H1 (cell line): Measurements from ENCODE around the gene CMSS1. TPM values are rescaled to one million over a fixed set of nuclear protein-coding genes. Genes with fewer than 3 reads are reported as not detected.

ENCODE experiments used
- CTCF ChIA-PET: fragments of 300-600 bp; sonication (Branson Sonifier 250); formaldehyde crosslinking; loops from one replicate; lab custom pipeline; 2021; ENCODE audit not compliant: partially characterized antibody; lab: Charles Lee
- POLR2A ChIA-PET: fragments of 300-600 bp; sonication (Branson Sonifier 250); formaldehyde crosslinking; loops from one replicate; lab custom pipeline; 2021; ENCODE audit warnings: inconsistent platforms; ENCODE audit not compliant: partially characterized antibody; lab: Charles Lee
- DNase-seq, 2 experiments: peaks; one replicate each; pipeline versions ENCODE4 v3.0.0 to v3.0.0-alpha.2; 2010 to 2022; ENCODE audit warnings: low spot score in 2 of 2, low read depth in 1 of 2, mixed read lengths in 1 of 2
- FAIRE-seq: peaks from 2 replicates; lab custom pipeline; 2011; peaks lifted over from hg19 to GRCh38; lab: Jason Lieb, UNC
- H2AFZ ChIP-seq: 2 replicates; pipeline ENCODE4 v1.8.1; 2012; ENCODE audit warnings: low read length, inconsistent platforms
- H2AK5ac ChIP-seq: 2 replicates; pipeline ENCODE4 v1.6.1; 2013; ENCODE audit warnings: low read depth, low read length
- H2BK120ac ChIP-seq: replicated peaks from 2 replicates; pipeline ENCODE3; 2013; ENCODE audit warnings: low read depth, low read length, inconsistent platforms
- H2BK12ac ChIP-seq: 2 replicates; pipeline ENCODE4 v1.6.1; 2013; ENCODE audit warnings: low read depth, low read length
- H2BK15ac ChIP-seq: 2 replicates; pipeline ENCODE4 v1.6.1; 2013; ENCODE audit warnings: low read length
- H2BK20ac ChIP-seq: 2 replicates; pipeline ENCODE4 v1.6.1; 2013; ENCODE audit warnings: low read length
- H2BK5ac ChIP-seq: 2 replicates; pipeline ENCODE4 v1.6.1; 2013; ENCODE audit warnings: low read depth, low read length
- H3K14ac ChIP-seq: 2 replicates; pipeline ENCODE4 v1.6.1; 2013; ENCODE audit warnings: inconsistent platforms; ENCODE audit not compliant: insufficient read length
- H3K18ac ChIP-seq: 2 replicates; pipeline ENCODE4 v1.6.1; 2013; ENCODE audit warnings: low read length; ENCODE audit errors: extremely low read depth
- H3K23ac ChIP-seq: 2 replicates; pipeline ENCODE4 v1.6.1; 2013; ENCODE audit warnings: inconsistent platforms; ENCODE audit not compliant: insufficient read length
- H3K23me2 ChIP-seq: 2 replicates; pipeline ENCODE4 v1.6.1; 2013; ENCODE audit warnings: low read depth, low read length
- H3K27ac ChIP-seq: 2 replicates; pipeline ENCODE4 v1.6.1; 2011; ENCODE audit warnings: low read depth, low read length, inconsistent platforms
- H3K27me3 ChIP-seq, 4 experiments: replicated peaks in 1 of 4; 1 replicate in 1 of 4; 2 replicates in 3 of 4; pipeline versions ENCODE4 v1.6.1 to v1.8.1; 2011 to 2013; ENCODE audit warnings: low read length in 3 of 4, mild to moderate bottlenecking in 3 of 4, inconsistent platforms in 2 of 4, mixed read lengths in 2 of 4, moderate library complexity in 1 of 4; ENCODE audit not compliant: control insufficient read depth in 3 of 4, insufficient read depth in 3 of 4; ENCODE audit errors: extremely low read depth in 1 of 4
- H3K36me3 ChIP-seq, 4 experiments: 2 replicates each; pipeline versions ENCODE4 v1.6.1 to v1.8.1; 2011 to 2013; ENCODE audit warnings: mild to moderate bottlenecking in 4 of 4, low read length in 3 of 4, moderate library complexity in 2 of 4, control low read depth in 1 of 4, inconsistent platforms in 1 of 4; ENCODE audit not compliant: insufficient read depth in 4 of 4, control insufficient read depth in 2 of 4
- H3K4ac ChIP-seq: replicated peaks from 2 replicates; pipeline ENCODE3; 2013; ENCODE audit warnings: low read length, low read depth, mixed read lengths, inconsistent platforms; ENCODE audit not compliant: insufficient read length
- H3K4me1 ChIP-seq, 4 experiments: replicated peaks in 1 of 4; 1 replicate in 1 of 4; 2 replicates in 3 of 4; pipeline versions ENCODE4 v1.6.1 to v1.8.1; 2011 to 2013; ENCODE audit warnings: low read length in 3 of 4, inconsistent platforms in 2 of 4, mixed read lengths in 1 of 4; ENCODE audit not compliant: insufficient read depth in 4 of 4, control insufficient read depth in 3 of 4
- H3K4me2 ChIP-seq, 2 experiments: 2 replicates each; pipeline versions ENCODE4 v1.6.1 to v1.8.1; 2011 to 2013; ENCODE audit warnings: low read depth in 2 of 2, low read length in 2 of 2, control low read depth in 1 of 2, inconsistent platforms in 1 of 2, mild to moderate bottlenecking in 1 of 2; ENCODE audit not compliant: insufficient read depth in 1 of 2
- H3K4me3 ChIP-seq, 4 experiments: fragments of 200-600, 300-600 bp in 1 of 4; sonication (generic), shearing (Covaris generic), sonication (Bioruptor Twin) in 1 of 4; 2 replicates each; pipeline versions ENCODE4 v1.5.1 to v1.8.1; 2011 to 2016; ENCODE audit warnings: low read length in 4 of 4, low read depth in 3 of 4, control low read depth in 2 of 4, inconsistent platforms in 2 of 4, mild to moderate bottlenecking in 2 of 4, mixed read lengths in 1 of 4, moderate library complexity in 1 of 4; ENCODE audit not compliant: insufficient read depth in 2 of 4; ENCODE audit errors: extremely low read depth in 1 of 4
- H3K56ac ChIP-seq: replicated peaks from 2 replicates; pipeline ENCODE3; 2013; ENCODE audit warnings: low read depth, mild to moderate bottlenecking, mixed read lengths, low read length, inconsistent platforms; ENCODE audit not compliant: insufficient read length
- H3K79me1 ChIP-seq: 2 replicates; pipeline ENCODE4 v1.6.1; 2013; ENCODE audit warnings: low read depth, low read length, control low read depth
- H3K79me2 ChIP-seq, 2 experiments: 2 replicates each; pipeline versions ENCODE4 v1.6.1 to v1.8.1; 2012 to 2013; ENCODE audit warnings: low read length in 2 of 2, mild to moderate bottlenecking in 2 of 2, inconsistent platforms in 1 of 2; ENCODE audit not compliant: insufficient read depth in 2 of 2, control insufficient read depth in 1 of 2
- H3K9ac ChIP-seq, 4 experiments: replicated peaks in 1 of 4; 1 replicate in 1 of 4; 2 replicates in 3 of 4; pipeline versions ENCODE4 v1.6.1 to v1.8.1; 2011 to 2013; ENCODE audit warnings: low read depth in 3 of 4, low read length in 3 of 4, control low read depth in 2 of 4, mild to moderate bottlenecking in 2 of 4, moderate library complexity in 2 of 4, inconsistent platforms in 1 of 4; ENCODE audit errors: extremely low read depth in 1 of 4
- H3K9me3 ChIP-seq, 2 experiments: 2 replicates each; pipeline versions ENCODE4 v1.6.1 to v1.8.1; 2012 to 2013; ENCODE audit warnings: mild to moderate bottlenecking in 2 of 2, moderate library complexity in 2 of 2, control low read depth in 1 of 2, inconsistent platforms in 1 of 2, low read depth in 1 of 2, low read length in 1 of 2, mixed read lengths in 1 of 2; ENCODE audit not compliant: insufficient read depth in 2 of 2
- H4K20me1 ChIP-seq, 2 experiments: replicated peaks in 1 of 2; 2 replicates each; pipeline versions ENCODE3 to v1.8.1; 2011 to 2013; ENCODE audit warnings: inconsistent platforms in 2 of 2, low read length in 2 of 2, mild to moderate bottlenecking in 1 of 2; ENCODE audit not compliant: insufficient read depth in 2 of 2, control insufficient read depth in 1 of 2
- H4K5ac ChIP-seq: 2 replicates; pipeline ENCODE4 v1.6.1; 2013; ENCODE audit warnings: low read length, low read depth, mixed read lengths, inconsistent platforms; ENCODE audit not compliant: insufficient read length
- H4K8ac ChIP-seq: 2 replicates; pipeline ENCODE4 v1.8.0; 2013; ENCODE audit warnings: mild to moderate bottlenecking, moderate library complexity, low read length, inconsistent platforms; ENCODE audit not compliant: insufficient read depth; ENCODE audit errors: extremely low read depth
- H4K91ac ChIP-seq: replicated peaks from 2 replicates; pipeline ENCODE3; 2013; ENCODE audit warnings: low read length, mixed read lengths, inconsistent platforms; ENCODE audit not compliant: insufficient read length
- ATF3 ChIP-seq: IDR thresholded peaks from 2 replicates; pipeline ENCODE4 v1.6.1; 2011; ENCODE audit warnings: low read depth, mild to moderate bottlenecking, low read length; ENCODE audit not compliant: insufficient read depth
- BRCA1 ChIP-seq: IDR thresholded peaks from 2 replicates; pipeline ENCODE4 v1.6.1; 2012; ENCODE audit warnings: low read depth, low read length, improper control_type of control experiment
- E2F6 ChIP-seq: IDR thresholded peaks from 2 replicates; pipeline ENCODE4 v1.6.1; 2012; ENCODE audit warnings: inconsistent platforms
- GTF2F1 ChIP-seq: IDR thresholded peaks from 2 replicates; pipeline ENCODE4 v1.6.1; 2012; ENCODE audit warnings: low read depth, low read length, improper control_type of control experiment, borderline replicate concordance
- POU5F1 ChIP-seq: IDR thresholded peaks from 2 replicates; pipeline ENCODE4 v1.6.1; 2011; ENCODE audit warnings: low read depth, mild to moderate bottlenecking, low read length, moderate library complexity
- SIX5 ChIP-seq: IDR thresholded peaks from 2 replicates; pipeline ENCODE4 v1.6.1; 2011; ENCODE audit warnings: mild to moderate bottlenecking, low read depth, low read length
- SUZ12 ChIP-seq: fragments of 200-600 bp; sonication (generic); IDR thresholded peaks from 2 replicates; pipeline ENCODE4 v1.6.1; 2012; ENCODE audit warnings: mild to moderate bottlenecking, inconsistent platforms, low read length, moderate library complexity, mixed read lengths
- TAF7 ChIP-seq: optimal IDR thresholded peaks from 2 replicates; pipeline ENCODE3; 2011; ENCODE audit warnings: low read depth, mild to moderate bottlenecking, inconsistent platforms, low read length, moderate library complexity, borderline replicate concordance
- TCF12 ChIP-seq: IDR thresholded peaks from 2 replicates; pipeline ENCODE4 v1.6.1; 2011; ENCODE audit warnings: low read depth, mild to moderate bottlenecking, low read length
- TEAD4 ChIP-seq: IDR thresholded peaks from 2 replicates; pipeline ENCODE4 v1.6.1; 2012; ENCODE audit warnings: low read depth, low read length, inconsistent platforms, mixed read lengths
- WGBS, 2 experiments: shearing (Covaris generic) in 1 of 2; methylation state at CpG; one replicate each; pipeline versions ENCODE4 v1.1.6 to v1.1.7; 2013 to 2015; ENCODE audit warnings: low lambda C conversion rate in 2 of 2, mixed read lengths in 2 of 2, inconsistent platforms in 1 of 2, low coverage in 1 of 2, missing lambda C conversion rate in 1 of 2; ENCODE audit not compliant: insufficient replicate concordance in 2 of 2, insufficient coverage in 1 of 2, insufficient read length in 1 of 2; ENCODE audit errors: extremely low coverage in 1 of 2, missing lambda C conversion rate in 1 of 2; 5-methylcytosine and 5-hydroxymethylcytosine counted together
- polyA plus RNA-seq, 7 experiments: library from polyadenylated mRNA; depleted of rRNA in 3 of 7; stranded (reverse) in 5 of 7; unstranded in 2 of 7; fragments of >200 nt in 5 of 7; fragments of 200-250 nt in 2 of 7; gene quantifications; 1 replicate in 5 of 7; 2 replicates in 1 of 7; 4 replicates in 1 of 7; pipeline versions ENCODE4 v1.2.1 to v1.2.3, GENCODE V29; 2011 to 2013; ENCODE audit warnings: missing spikeins in 2 of 7, mixed read lengths in 2 of 7
- total RNA-seq: library from RNA; stranded (reverse); fragmentation: NEBNext Ultra II Directional; extraction: Animal tissue kit (Norgen Biotek cat#: 25700); gene quantifications from 2 replicates; pipeline ENCODE4 v1.2.1, GENCODE V29; 2021

The CMSS1 gene
- total and polyA plus RNA-seq, 2 of the 8 experiments (the other 6 are each of a cell fraction or from before 2014, with no cell fraction given): 15.2 to 75.1 TPM

- Histone ChIP-seq H3K27ac (no peak overlapping the region), H4K20me1 (no peaks in the 10 kb centered on the region), H3K4me3 (no peak overlapping the region), H4K5ac (no peak overlapping the region), H2AFZ (no peak overlapping the region), H2BK15ac (no peak overlapping the region), H2BK20ac (no peak overlapping the region), H4K91ac (no peak overlapping the region), H3K56ac (no peak overlapping the region), H3K36me3 (peaks cover 0 to 20% (median 8%) of the 10 kb centered on the region in 4 experiments; a peak in 5 of 8 replicates), H3K4me1 (no peaks in the 10 kb centered on the region), H3K79me2 (no peaks in the 10 kb centered on the region), H2BK5ac (no peak overlapping the region), H3K23ac (no peak overlapping the region), H2AK5ac (no peak overlapping the region), H2BK12ac (no peak overlapping the region), H3K9ac (no peak overlapping the region), H2BK120ac (no peak overlapping the region), H3K14ac (no peak overlapping the region), H3K27me3 (no peaks in the 10 kb centered on the region), H3K4ac (no peak overlapping the region), H3K23me2 (no peaks in the 10 kb centered on the region), H3K79me1 (no peaks in the 10 kb centered on the region), H4K8ac (no peak overlapping the region), H3K18ac (no peak overlapping the region), H3K9me3 (peaks cover 7 to 8% of the 10 kb centered on the region in 2 experiments), H3K4me2 (no peak overlapping the region)
- ChIA-PET CTCF (interaction anchor here (0.5 kb wide), 1 partner anchor 411 kb away, joined by 3 read pairs; no protein-coding TSS in a partner anchor), POLR2A (interaction anchor here (1.0 kb wide), 1 partner anchor 29 kb away, joined by 3 read pairs; no protein-coding TSS in a partner anchor)
- 90% methylated on average over 1 of the region's 1 CpG; no CpG with 5 or more reads in 1 of the 2 experiments for WGBS, 2 experiments
- TF ChIP-seq SUZ12 (no peak), BRCA1 (no peak), TAF7 (no peak), POU5F1 (no peak), SIX5 (no peak), TEAD4 (no peak), ATF3 (no peak), E2F6 (no peak), GTF2F1 (no peak), TCF12 (no peak)
- DNase-seq: no peak
- FAIRE-seq: no peak
Observed at GRCh38 chr3:100173961-100174360, 356.3 kb downstream of the CMSS1 start.
